Panc1 (cell line): ENCODE measurements around the gene DAPK1. TPM values are rescaled to one million over a fixed set of nuclear protein-coding genes. Genes with fewer than 3 reads are reported as not detected.

ENCODE experiments used
- ATAC-seq: fragments of 200-7000 bp; cut with Tn5 transposase; 2 replicates; pipeline ENCODE4 v1.9.1; 2020; ENCODE audit warnings: mild to moderate bottlenecking, moderate library complexity
- BruUV-seq: library from RNA; stranded (reverse); fragments of 400-500 nt; replicated peaks from 2 replicates; lab custom pipeline; 2021; lab: Mats Ljungman, UMichigan
- CTCF ChIA-PET: fragments of 300-600 bp; sonication (Branson Sonifier 250); formaldehyde crosslinking; loops from one replicate; lab custom pipeline; 2022; ENCODE audit warnings: antibody characterized with exemption; lab: Charles Lee
- POLR2A ChIA-PET: fragments of 300-600 bp; sonication (Branson Sonifier 250); formaldehyde crosslinking; loops from one replicate; lab custom pipeline; 2022; ENCODE audit warnings: antibody characterized with exemption; lab: Charles Lee
- DNase-seq: peaks from one replicate; pipeline ENCODE4 v3.0.0-alpha.2; 2010; ENCODE audit warnings: low read depth, low spot score
- H3K27ac ChIP-seq: 2 replicates; pipeline ENCODE4 v1.5.1; 2011; ENCODE audit warnings: mild to moderate bottlenecking, low read length, inconsistent platforms
- H3K27me3 ChIP-seq: fragments of 200-500 bp; sonication (Bioruptor generic); 2 replicates; pipeline ENCODE4 v1.6.0; 2014; ENCODE audit warnings: low read length, inconsistent platforms; ENCODE audit not compliant: control insufficient read depth, insufficient read depth
- H3K36me3 ChIP-seq: fragments of 200-500 bp; sonication (Bioruptor generic); 2 replicates; pipeline ENCODE4 v1.5.1; 2014; ENCODE audit warnings: inconsistent platforms, mild to moderate bottlenecking, low read length, moderate library complexity; ENCODE audit not compliant: control insufficient read depth, insufficient read depth
- H3K4me1 ChIP-seq: 2 replicates; pipeline ENCODE4 v1.5.1; 2011; ENCODE audit warnings: inconsistent platforms, mild to moderate bottlenecking, low read length, moderate library complexity; ENCODE audit not compliant: control insufficient read depth, insufficient read depth
- H3K4me3 ChIP-seq, 2 experiments: 2 replicates each; pipeline ENCODE4 v1.5.1; 2011 to 2012; ENCODE audit warnings: low read depth in 2 of 2, low read length in 2 of 2, mild to moderate bottlenecking in 2 of 2, inconsistent platforms in 1 of 2, moderate library complexity in 1 of 2
- H3K9me3 ChIP-seq: fragments of 200-500 bp; sonication (Bioruptor generic); 2 replicates; pipeline ENCODE4 v1.5.1; 2014; ENCODE audit warnings: low read depth, mild to moderate bottlenecking, inconsistent platforms, low read length, moderate library complexity; ENCODE audit not compliant: control insufficient read depth, insufficient read depth
- CTCF ChIP-seq: fragments of 450-650 bp; IDR thresholded peaks from 2 replicates; pipeline ENCODE4 v1.5.1; 2017; ENCODE audit warnings: mild to moderate bottlenecking
- POLR2AphosphoS5 ChIP-seq: IDR thresholded peaks from 2 replicates; pipeline ENCODE4 v1.6.1; 2012; ENCODE audit warnings: mild to moderate bottlenecking, low read depth, low read length, moderate library complexity
- REST ChIP-seq, 2 experiments: IDR thresholded peaks; 2 replicates each; pipeline ENCODE4 v1.6.1; 2011 to 2012; ENCODE audit warnings: low read depth in 2 of 2, control low read depth in 1 of 2, low read length in 1 of 2, mild to moderate bottlenecking in 1 of 2, moderate library complexity in 1 of 2; ENCODE audit not compliant: insufficient read depth in 1 of 2
- SIN3A ChIP-seq: IDR thresholded peaks from 2 replicates; pipeline ENCODE4 v1.6.1; 2012; ENCODE audit warnings: low read depth, mild to moderate bottlenecking, low read length, moderate library complexity, borderline replicate concordance; ENCODE audit not compliant: insufficient read depth
- TCF7L2 ChIP-seq: IDR thresholded peaks from 2 replicates; pipeline ENCODE4 v1.6.1; 2011; ENCODE audit warnings: mild to moderate bottlenecking, low read depth, low read length, inconsistent platforms
- in situ Hi-C: cut with HindIII; loops from 2 replicates; pipeline ENCODE4 v1.10.0; 2016; ENCODE audit warnings: low sequenced_read_pairs, low pct_unique_long_range_greater_than_20kb
- intact Hi-C: fragments of 100-400 bp; cut with micrococcal nuclease; formaldehyde crosslinking; loops from one replicate; pipeline ENCODE4 v1.10.0; 2022; ENCODE audit not compliant: unreplicated experiment
- total RNA-seq: library from RNA; stranded (reverse); gene quantifications from one replicate; pipeline ENCODE4 v1.2.1, GENCODE V29; 2021; ENCODE audit not compliant: unreplicated experiment

DAPK1 gene
- total RNA-seq, 1 experiment from 2014 or later = 0.87 TPM

- no peaks in the 10 kb centered on the region for H3K9me3 ChIP-seq
- ATAC-seq (no peak), DNase-seq (no peak)
- no peak overlapping the region for H3K4me3 ChIP-seq
- H3K27ac ChIP-seq = no peak overlapping the region
- ChIA-PET CTCF (no interaction called here), POLR2A (no interaction called here)
- no peaks in the 10 kb centered on the region for H3K4me1 ChIP-seq
- in situ Hi-C loops = no loop called here
- TF ChIP-seq TCF7L2 (no peak), REST (IDR thresholded peaks at IDR 0.05; ENCODE audit: insufficient read depth in 1 of 2, low read depth in 2 of 2, low read length in 1 of 2) (no peak), POLR2AphosphoS5 (no peak), CTCF (no peak), SIN3A (no peak)
- BruUV-seq = no TSS peak
- no peaks in the 10 kb centered on the region for H3K27me3 ChIP-seq
- intact Hi-C loops = no loop called here
- H3K36me3 ChIP-seq = no peaks in the 10 kb centered on the region
Measured at GRCh38 chr9:87562530-87563170, 65.0 kb downstream of the DAPK1 start.

GRCh38 chr9:87564111-87564510, 66.4 kb downstream of the DAPK1 start:
- H3K36me3 ChIP-seq = no peaks in the 10 kb centered on the region
- intact Hi-C loops (no loop called here), in situ Hi-C loops (no loop called here)
- no peaks in the 10 kb centered on the region for H3K9me3 ChIP-seq
- ATAC-seq = no peak
- H3K27me3 ChIP-seq = no peaks in the 10 kb centered on the region
- BruUV-seq = no TSS peak
- H3K4me1 ChIP-seq = no peaks in the 10 kb centered on the region
- no peak for DNase-seq
- ChIA-PET POLR2A (no interaction called here), CTCF (no interaction called here)
- no peak overlapping the region for H3K27ac ChIP-seq
- no peak overlapping the region for H3K4me3 ChIP-seq
- TF ChIP-seq REST (IDR thresholded peaks at IDR 0.05; ENCODE audit: insufficient read depth in 1 of 2, low read depth in 2 of 2, low read length in 1 of 2) = no peak
- no peak for TF ChIP-seq TCF7L2
- no peak for TF ChIP-seq POLR2AphosphoS5
- TF ChIP-seq SIN3A = no peak
- TF ChIP-seq CTCF = no peak
